Measurements from ENCODE around the gene PCSK6. TPM values are rescaled to one million over a fixed set of nuclear protein-coding genes. Genes with fewer than 3 reads are reported as not detected.

PCSK6 gene
- total and polyA plus RNA-seq, 2 of the 8 experiments (the other 6 are each of a cell fraction or from before 2014, with no cell fraction given) = 1.9 to 4.0 TPM

- Histone ChIP-seq H4K91ac (replicated peaks; ENCODE audit: insufficient read length, low read length) (no peak overlapping the region), H3K27ac (ENCODE audit: low read depth, low read length) (no peak overlapping the region), H3K23me2 (ENCODE audit: low read depth, low read length) (no peaks in the 10 kb centered on the region), H2BK12ac (ENCODE audit: low read depth, low read length) (no peak overlapping the region), H3K23ac (ENCODE audit: insufficient read length) (no peak overlapping the region), H3K79me2 (ENCODE audit: control insufficient read depth in 1 of 2, insufficient read depth in 2 of 2, low read length in 2 of 2) (no peaks in the 10 kb centered on the region), H3K79me1 (ENCODE audit: low read depth, low read length) (no peaks in the 10 kb centered on the region), H3K4me3 (ENCODE audit: extremely low read depth in 1 of 4, insufficient read depth in 2 of 4, low read depth in 3 of 4, low read length in 4 of 4) (no peak overlapping the region), H2BK5ac (ENCODE audit: low read depth, low read length) (no peak overlapping the region), H3K4ac (replicated peaks; ENCODE audit: insufficient read length, low read depth, low read length) (no peak overlapping the region), H3K27me3 (replicated peaks in 1 of 4; ENCODE audit: control insufficient read depth in 3 of 4, extremely low read depth in 1 of 4, insufficient read depth in 3 of 4, low read length in 3 of 4) (no peaks in the 10 kb centered on the region), H2BK120ac (replicated peaks; ENCODE audit: low read depth, low read length) (no peak overlapping the region), H3K36me3 (ENCODE audit: control insufficient read depth in 2 of 4, insufficient read depth in 4 of 4, low read length in 3 of 4) (no peaks in the 10 kb centered on the region), H3K18ac (ENCODE audit: extremely low read depth, low read length) (no peak overlapping the region), H4K8ac (ENCODE audit: extremely low read depth, insufficient read depth, low read length) (no peak overlapping the region), H2AFZ (ENCODE audit: low read length) (no peak overlapping the region), H4K5ac (ENCODE audit: insufficient read length, low read depth, low read length) (no peak overlapping the region), H2AK5ac (ENCODE audit: low read depth, low read length) (no peak overlapping the region), H3K4me2 (ENCODE audit: insufficient read depth in 1 of 2, low read depth in 2 of 2, low read length in 2 of 2) (no peak overlapping the region), H4K20me1 (replicated peaks in 1 of 2; ENCODE audit: control insufficient read depth in 1 of 2, insufficient read depth in 2 of 2, low read length in 2 of 2) (no peaks in the 10 kb centered on the region), H3K14ac (ENCODE audit: insufficient read length) (no peak overlapping the region), H2BK20ac (ENCODE audit: low read length) (no peak overlapping the region), H2BK15ac (ENCODE audit: low read length) (no peak overlapping the region), H3K56ac (replicated peaks; ENCODE audit: insufficient read length, low read depth, low read length) (no peak overlapping the region), H3K9ac (replicated peaks in 1 of 4; ENCODE audit: extremely low read depth in 1 of 4, low read depth in 3 of 4, low read length in 3 of 4) (no peak overlapping the region), H3K4me1 (replicated peaks in 1 of 4; ENCODE audit: control insufficient read depth in 3 of 4, insufficient read depth in 4 of 4, low read length in 3 of 4) (peaks cover 2 to 7% (median 5%) of the 10 kb centered on the region in 4 experiments; a peak in 6 of 7 replicates), H3K9me3 (ENCODE audit: insufficient read depth in 2 of 2, low read depth in 1 of 2, low read length in 1 of 2) (no peaks in the 10 kb centered on the region)
- ChIA-PET POLR2A (ENCODE audit: partially characterized antibody) (interaction anchor here (0.7 kb wide), 1 partner anchor 170 kb away, joined by 3 read pairs; no protein-coding TSS in a partner anchor), CTCF (ENCODE audit: partially characterized antibody) (interaction anchor here (0.6 to 2.5 kb wide), 11 partner anchors 9 to 920 kb away, joined by 3 to 12 read pairs (median 3); no protein-coding TSS in a partner anchor)
- FAIRE-seq (no peak), DNase-seq (ENCODE audit: low read depth in 1 of 2, low spot score in 2 of 2) (no peak)
- WGBS, 2 experiments (ENCODE audit: extremely low coverage in 1 of 2, insufficient coverage in 1 of 2, insufficient read length in 1 of 2, insufficient replicate concordance in 2 of 2, low coverage in 1 of 2, low lambda C conversion rate in 2 of 2, missing lambda C conversion rate in 1 of 2) = 91% methylated on average over 4 of the region's 4 CpGs; no CpG with 5 or more reads in 1 of the 2 experiments
- TF ChIP-seq TAF7 (optimal IDR thresholded peaks at IDR 0.05; ENCODE audit: borderline replicate concordance, low read depth, low read length) = no peak
- TF ChIP-seq MAFK (IDR thresholded peaks at IDR 0.05; ENCODE audit: low read depth, low read length) = no peak
- no peak for TF ChIP-seq POU5F1 (IDR thresholded peaks at IDR 0.05; ENCODE audit: low read depth, low read length)
- no peak for TF ChIP-seq ATF3 (IDR thresholded peaks at IDR 0.05; ENCODE audit: insufficient read depth, low read depth, low read length)
- no peak for TF ChIP-seq ATF2 (IDR thresholded peaks at IDR 0.05; ENCODE audit: low read length)
- no peak for TF ChIP-seq KDM1A (IDR thresholded peaks at IDR 0.05; ENCODE audit: borderline replicate concordance, low read length)
- TF ChIP-seq SUZ12 (IDR thresholded peaks at IDR 0.05; ENCODE audit: low read length) = no peak
- TF ChIP-seq EP300 (IDR thresholded peaks at IDR 0.05; ENCODE audit: borderline replicate concordance in 1 of 2, low read depth in 2 of 2, low read length in 2 of 2) = no peak
- TF ChIP-seq CREB1 (IDR thresholded peaks at IDR 0.05) = no peak
- no peak for TF ChIP-seq ASH2L (IDR thresholded peaks at IDR 0.05; ENCODE audit: low read length)
- no peak for TF ChIP-seq JUN (IDR thresholded peaks at IDR 0.05; ENCODE audit: low read depth, low read length)
Observed at GRCh38 chr15:101262551-101262950, 227.0 kb downstream of the PCSK6 start.

All from H1 (cell line).